Esophagus muscularis mucosa (tissue), 4 donors: ENCODE data around the gene MAGEB2.

Experiments
- EP300 ChIP-seq: sonication (generic); formaldehyde crosslinking; IDR thresholded peaks from one replicate; pipeline ENCODE4 v1.6.1; 2017; ENCODE audit warnings: antibody characterized with exemption
- POLR2A ChIP-seq: fragments of 450-650 bp; IDR thresholded peaks from one replicate; pipeline ENCODE4 v1.6.1; 2017; ENCODE audit warnings: antibody characterized with exemption, moderate library complexity, mild to moderate bottlenecking, low read depth
- POLR2AphosphoS5 ChIP-seq, 2 donors: sonication (generic); formaldehyde crosslinking; IDR thresholded peaks; one replicate each; pipeline ENCODE4 v1.6.1; 2017; ENCODE audit warnings: antibody characterized with exemption in 2 of 2
- TF ChIP-seq, protein P1 (sequence below), 3 experiments: fragments of 200-600 bp in 2 of 3; fragments of 450-650 bp in 1 of 3; sonication (generic) in 2 of 3; IDR thresholded peaks; one replicate each; pipeline ENCODE4 v1.5.1; 2017 to 2019; ENCODE audit warnings: antibody characterized with exemption in 3 of 3, mild to moderate bottlenecking in 2 of 3, moderate library complexity in 1 of 3

DNA sequence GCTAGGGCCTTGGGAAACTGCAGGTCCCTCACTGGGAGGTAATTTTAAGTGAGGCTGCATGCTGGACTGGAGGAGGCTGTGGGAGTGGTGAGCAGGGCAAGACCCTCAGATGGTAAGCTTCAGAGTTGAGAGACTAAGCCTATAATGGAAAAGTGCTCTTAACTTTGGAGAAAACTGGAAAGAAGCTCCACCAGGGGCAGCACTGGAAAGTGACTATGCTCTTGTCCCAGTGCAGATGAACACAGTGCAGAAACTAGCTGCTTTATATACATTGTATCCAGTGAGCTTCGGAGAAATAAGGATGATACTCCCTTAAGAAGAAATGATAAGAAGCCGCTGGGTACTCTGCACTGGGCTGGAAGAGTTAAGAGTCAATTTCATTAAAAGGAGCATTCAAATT is 3.2 kb upstream of the MAGEB2 start:
- no peak for TF ChIP-seq POLR2A
- TF ChIP-seq, protein P1, sequence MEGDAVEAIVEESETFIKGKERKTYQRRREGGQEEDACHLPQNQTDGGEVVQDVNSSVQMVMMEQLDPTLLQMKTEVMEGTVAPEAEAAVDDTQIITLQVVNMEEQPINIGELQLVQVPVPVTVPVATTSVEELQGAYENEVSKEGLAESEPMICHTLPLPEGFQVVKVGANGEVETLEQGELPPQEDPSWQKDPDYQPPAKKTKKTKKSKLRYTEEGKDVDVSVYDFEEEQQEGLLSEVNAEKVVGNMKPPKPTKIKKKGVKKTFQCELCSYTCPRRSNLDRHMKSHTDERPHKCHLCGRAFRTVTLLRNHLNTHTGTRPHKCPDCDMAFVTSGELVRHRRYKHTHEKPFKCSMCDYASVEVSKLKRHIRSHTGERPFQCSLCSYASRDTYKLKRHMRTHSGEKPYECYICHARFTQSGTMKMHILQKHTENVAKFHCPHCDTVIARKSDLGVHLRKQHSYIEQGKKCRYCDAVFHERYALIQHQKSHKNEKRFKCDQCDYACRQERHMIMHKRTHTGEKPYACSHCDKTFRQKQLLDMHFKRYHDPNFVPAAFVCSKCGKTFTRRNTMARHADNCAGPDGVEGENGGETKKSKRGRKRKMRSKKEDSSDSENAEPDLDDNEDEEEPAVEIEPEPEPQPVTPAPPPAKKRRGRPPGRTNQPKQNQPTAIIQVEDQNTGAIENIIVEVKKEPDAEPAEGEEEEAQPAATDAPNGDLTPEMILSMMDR (IDR thresholded peaks at IDR 0.05) = no peak
- TF ChIP-seq POLR2AphosphoS5 (IDR thresholded peaks at IDR 0.05) = no peak
- TF ChIP-seq EP300 = no peak
